Activated CD4-positive, alpha-beta T cell treated with anti-CD3 and anti-CD28 coated beads, Interleukin-2, Interleukin-4, amounts not matched to agents 100 ng/mL and 50 ng/mL, durations not matched to agents 16 hours and 8 hours (primary cell): Measurements from ENCODE around the gene MMP12.
"Not testable (repeated sequence)": the region's sequence is repeated elsewhere in the genome, so short reads cannot be mapped to it uniquely, and the experiment has no call there.

Source experiments
- DNase-seq: peaks from one replicate; pipeline ENCODE4 v3.0.0-alpha.2; 2020; ENCODE audit warnings: low spot score

The MMP12 gene

DNA sequence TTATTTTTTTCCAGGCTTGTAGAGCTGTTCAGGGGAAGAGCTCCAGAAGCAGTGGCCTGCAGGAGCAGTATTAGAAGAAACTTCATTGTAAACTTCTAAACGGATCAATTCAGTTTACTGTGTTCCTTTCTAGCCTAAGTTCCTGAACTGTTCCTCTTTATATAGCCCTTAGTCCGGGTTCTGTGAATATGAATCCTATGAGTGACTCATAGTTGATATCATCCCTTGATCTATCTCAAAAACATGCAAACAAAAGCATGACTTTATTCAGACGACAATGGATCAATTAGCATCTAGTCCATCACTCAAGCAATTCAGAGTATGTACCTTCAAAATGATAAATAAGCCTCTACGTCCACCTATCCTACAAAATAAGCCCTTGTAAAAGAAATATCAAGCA, at the start of gene MMP12:
Gene MMP12 (minus strand): TSS at position 131 of the 400 bp plus-strand sequence. CDS start 45 bp downstream, at position 86.
- DNase-seq: no peak

DNA sequence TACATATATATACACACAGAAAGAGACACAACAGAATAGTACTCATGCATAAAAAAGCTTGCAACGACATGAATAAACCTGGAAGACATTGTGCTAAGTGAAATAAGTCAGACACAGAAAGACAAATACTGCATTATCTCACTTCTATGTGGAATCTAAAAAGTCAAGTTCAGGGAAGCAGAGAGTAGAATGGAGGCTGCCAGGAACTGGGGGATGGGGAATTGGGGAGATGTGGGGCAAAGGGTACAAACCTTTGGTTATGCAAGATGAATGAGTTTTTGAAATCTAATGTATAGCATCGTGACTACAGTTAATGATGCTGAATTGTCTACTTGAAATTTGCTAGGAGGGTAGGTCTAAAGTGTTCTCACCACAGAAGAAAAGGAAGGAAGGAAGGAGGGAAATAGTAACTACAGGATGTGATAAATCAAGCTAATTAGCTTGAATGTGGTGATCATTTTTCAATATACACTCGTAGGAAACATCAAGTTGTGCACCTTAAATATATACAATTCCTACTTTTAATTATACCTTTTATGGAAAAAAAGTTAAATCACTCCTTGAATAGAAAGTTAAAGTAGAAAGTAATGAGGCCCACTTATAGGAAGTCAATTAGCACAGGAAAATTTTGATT, 46.9 kb upstream of the MMP12 start:
- no peak for DNase-seq

DNA sequence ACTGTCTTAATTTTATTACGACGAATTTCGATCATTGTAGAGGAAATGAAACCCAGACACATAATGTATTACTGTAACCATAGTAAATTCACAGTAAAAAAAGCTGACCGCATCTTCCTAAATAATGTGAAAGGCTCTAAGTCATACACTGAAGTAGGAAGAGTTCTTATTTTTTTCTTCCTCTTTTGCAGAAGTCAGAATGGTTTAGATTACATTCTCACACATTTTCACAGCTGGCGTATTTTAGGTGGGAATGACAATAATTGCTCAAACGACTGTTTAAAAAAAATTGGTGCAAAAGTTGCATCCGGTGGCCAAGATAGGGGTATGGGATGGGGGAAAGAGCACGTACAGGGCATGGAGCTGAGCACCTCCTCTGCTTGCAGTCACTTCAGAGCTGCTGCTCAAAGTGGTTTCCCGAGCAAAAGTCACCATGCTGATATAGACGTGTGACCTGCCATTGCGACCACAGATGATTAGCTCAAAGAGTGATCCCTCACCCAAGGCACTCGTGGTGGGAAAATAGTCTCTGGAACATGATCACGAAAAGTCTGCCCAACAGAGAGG, 45.4 kb upstream of the MMP12 start:
- no peak for DNase-seq

DNA sequence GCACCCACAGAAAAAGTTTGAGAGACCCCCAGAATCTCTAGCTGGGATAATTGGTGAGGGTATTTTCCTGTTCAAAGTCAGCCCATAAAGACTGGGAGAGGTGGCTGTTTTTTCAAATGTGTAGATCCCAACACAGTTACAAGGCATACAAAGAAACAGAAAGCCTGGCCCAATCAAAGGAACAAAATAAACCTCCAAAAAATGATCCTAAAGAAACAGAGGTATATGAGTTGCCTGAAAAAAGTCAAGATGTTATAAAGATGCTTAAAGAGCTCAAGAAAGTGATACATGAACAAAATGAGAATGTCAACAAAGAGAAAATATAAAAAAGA, 40.2 kb upstream of the MMP12 start:
- DNase-seq: no peak

DNA sequence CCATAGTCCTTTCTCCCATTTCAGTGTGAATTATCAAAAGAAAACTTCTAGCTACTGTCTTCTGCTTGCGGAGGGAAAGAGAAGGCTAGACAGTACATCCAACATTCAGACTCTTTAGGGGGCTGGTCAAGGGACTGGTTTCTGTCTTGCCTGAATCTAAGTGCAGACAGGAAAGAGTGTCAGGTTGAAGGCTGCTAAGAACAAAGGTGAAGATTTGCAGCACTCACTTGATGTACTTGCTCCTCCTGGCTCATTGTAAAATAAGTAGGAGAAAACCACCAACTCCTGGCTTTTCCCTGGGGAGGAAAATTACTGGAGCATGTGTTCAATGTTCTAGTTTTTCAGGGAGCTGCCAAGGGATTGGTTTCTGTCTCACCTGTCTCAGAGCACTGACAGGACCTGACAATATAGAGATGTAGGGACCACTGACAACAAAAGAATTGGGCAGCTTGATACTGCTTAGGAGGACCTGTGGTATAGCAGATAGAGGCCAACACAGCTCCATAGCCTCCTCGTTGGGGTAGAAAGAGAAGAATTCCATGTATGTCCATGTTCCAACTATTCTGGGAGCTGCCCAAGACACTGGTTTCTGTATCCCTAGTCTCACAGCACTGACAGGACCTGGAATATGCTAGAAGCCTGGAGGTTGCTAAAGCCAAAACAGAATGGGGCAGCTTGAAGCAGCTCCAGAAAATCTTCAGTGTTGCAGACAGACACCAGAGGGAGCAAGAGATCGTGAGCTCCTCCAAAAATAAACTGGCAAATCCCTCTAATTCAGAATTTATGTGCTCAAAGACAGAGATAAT, 39.7 kb upstream of the MMP12 start:
- DNase-seq: peak; percentile 6

DNA sequence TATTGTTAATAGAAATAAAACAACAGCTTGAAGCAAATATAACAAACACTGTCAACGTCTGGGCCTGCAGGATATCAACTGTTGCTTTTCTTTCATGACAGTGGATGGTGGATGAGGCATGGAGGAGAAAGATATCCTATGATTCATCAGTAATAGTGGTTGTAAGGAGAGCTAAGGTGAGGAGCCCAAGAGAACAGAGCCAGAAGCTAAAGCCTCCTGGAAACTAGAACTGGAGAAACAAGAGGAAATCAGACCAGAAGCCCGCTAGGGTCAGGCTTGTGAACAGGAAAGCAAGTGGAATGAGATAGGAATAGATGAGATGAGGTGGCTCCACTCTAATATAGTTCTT, 37.7 kb upstream of the MMP12 start:
- DNase-seq: no peak

DNA sequence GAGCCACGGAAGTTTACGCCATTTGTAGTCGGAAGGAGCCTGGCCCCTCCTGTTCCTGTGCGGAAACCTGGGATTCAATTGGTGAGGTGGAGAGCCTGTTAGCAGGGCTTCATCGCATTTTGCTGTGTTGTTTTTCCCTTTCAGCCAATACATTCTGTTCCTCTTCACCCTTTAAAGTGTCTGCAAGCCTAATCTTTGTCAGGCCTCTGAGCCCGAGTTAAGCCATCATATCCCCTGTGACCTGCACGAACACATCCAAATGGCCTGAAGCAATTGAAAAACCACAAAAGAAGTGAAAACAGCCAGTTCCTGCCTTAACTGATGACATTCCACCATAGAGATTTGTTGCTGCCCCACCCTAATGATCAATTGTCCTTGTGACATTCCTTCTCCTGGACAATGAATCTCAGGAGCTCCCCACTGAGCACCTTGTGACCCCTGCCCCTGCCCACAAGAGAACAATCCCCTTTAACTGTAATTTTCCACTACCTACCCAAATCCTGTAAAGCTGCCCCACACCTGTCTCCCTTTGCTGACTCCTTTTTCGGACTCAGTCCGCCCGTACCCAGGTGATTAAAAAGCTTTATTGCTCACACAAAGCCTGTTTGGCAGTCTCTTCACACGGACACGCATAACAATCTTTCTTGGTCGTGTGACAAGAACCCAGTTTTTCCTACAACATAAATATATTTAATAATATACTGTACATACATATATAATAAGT, 37.1 kb upstream of the MMP12 start:
- DNase-seq: no peak

DNA sequence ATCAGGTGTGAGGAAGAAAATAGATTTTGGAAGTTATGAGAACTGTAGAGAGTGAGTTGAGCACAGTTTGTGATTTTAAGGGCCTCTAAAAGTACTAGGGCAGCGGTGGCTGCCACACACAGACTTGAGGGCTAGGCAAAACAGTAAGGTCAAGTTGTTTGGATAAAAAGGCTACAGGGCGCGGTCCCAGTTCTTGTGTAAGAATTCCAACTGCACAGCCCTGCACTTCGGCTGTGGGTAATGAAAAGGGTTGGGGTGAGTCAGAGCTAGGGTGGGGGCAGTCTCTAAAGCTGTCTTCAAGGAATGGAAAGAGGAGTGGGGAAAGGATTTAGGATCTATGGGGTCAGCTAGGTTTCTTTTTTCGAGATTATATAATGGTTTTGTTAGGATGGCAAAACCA, 31.1 kb upstream of the MMP12 start:
- not testable (repeated sequence) for DNase-seq

DNA sequence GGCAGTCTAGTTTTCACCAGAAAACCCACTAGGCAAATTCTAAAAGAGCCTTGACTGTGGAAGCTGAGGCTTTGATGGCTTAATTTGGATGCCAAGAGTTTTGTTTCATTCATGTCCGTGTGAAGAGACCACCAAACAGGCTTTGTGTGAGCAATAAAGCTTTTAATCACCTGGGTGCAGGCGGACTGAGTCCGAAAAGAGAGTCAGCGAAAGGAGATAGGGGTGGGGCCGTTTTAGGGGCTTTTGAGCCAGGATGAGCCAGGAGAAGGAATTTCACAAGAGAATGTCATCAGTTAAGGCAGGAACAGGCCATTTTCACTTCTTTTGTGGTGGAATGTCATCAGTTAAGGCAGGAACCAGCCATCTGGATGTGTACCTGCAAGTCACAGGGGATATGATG, 29.1 kb upstream of the MMP12 start:
- DNase-seq: not testable (repeated sequence)

DNA sequence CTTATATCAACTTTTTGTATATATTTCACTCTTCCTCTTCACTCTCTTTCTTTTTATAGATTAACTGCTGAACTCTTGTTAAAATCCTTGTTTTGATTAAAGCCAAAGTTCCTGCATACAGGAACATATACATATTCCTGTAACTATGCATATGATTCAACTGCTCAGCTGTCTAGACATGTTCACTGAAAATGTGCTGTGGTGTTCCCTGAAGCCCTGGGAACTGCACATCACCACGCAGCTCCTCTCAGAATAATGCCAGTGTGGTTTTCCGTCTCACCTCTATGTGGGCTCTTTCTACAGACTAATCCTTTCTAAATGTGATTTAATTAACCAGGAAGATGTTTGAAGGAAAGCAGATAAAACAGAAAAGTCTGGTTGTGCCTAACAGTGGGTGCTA, 25.6 kb upstream of the MMP12 start:
- no peak for DNase-seq

DNA sequence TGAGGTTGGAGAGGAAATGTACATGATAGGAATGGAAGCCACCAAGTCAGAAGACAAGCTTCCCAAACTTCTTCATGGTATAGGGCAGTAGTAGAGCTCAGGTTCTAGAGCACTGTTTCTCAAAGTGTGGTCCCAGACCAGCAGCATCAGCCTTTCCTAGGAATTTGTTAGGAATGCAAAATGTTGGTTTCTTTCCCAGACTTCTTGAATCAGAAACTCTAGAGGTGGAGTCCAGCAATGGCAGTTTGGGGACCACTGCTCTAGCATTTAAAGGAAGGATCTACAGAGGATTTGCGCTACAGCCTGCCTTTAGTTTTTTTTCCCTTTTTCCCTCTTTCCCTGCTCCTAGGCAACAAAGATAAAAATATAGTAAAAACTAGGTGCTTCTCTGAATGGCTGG, 17.0 kb upstream of the MMP12 start:
- no peak for DNase-seq

DNA sequence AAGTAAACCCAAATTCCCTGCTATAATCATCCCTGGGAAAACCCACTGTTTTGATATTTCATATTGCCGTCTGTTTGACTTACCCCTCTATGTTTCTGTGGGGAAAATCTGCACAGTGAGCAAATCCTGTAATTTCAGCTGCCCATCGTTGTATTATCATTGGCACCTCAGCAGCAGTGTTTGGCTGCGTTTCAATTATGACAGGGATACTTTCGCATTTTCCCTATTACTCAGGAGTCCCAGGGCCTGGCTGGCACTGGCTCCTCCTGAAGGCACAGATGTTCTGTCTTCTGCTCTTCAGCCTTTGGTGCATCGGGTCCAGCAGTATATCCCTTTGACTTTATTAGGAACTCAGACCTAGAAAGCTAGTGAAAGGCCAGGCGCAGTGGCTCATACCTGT, 12.2 kb upstream of the MMP12 start:
- DNase-seq: no peak

DNA sequence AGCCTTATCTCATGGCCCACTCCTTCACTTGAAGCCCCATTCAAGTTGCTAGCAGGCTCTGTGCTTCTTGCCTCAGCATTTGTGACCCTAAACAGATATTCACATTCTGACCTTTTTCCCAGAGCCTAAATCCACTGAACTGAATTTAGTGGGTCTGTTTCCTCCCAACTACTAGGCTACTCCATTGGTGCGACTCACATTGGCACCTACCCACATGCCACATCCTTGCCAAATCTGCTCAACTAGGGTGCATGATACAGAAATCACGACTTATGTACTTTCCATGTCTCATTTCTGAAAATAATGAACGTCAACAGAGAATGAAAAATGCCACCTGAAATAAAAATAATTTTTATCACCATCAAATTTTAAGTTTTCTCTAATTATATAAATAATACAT, 8.4 kb upstream of the MMP12 start:
- peak; percentile 16 for DNase-seq

DNA sequence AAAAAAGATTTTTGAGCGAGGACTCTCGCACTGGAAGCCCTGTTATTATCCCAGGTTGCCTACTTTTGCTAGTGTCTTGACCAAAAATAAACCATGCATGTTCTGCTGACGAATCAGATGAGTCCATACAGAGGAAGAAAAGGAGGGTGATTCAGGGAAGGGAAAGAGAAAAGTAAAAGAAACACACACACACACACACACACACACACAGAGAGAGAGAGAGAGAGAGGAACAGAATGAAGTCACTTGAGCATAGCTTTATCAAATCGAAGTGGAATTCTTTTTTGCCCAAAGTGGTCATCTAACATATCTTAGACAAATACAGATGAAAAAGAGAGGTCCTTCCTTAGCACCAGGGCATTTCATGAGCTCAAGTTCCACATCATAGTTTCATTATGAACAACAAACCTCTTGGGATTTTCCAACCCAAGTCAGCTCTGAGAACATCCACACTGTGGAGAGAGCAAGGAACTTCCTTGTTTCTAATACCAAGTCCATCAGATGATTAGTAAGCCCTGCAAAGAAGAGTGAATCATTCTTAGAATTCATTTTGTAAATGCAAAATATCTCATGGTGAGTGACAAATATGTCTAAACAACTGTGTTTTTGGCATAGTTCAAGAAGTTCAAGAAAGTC, 7.7 kb upstream of the MMP12 start:
- peak; percentile 24 for DNase-seq

DNA sequence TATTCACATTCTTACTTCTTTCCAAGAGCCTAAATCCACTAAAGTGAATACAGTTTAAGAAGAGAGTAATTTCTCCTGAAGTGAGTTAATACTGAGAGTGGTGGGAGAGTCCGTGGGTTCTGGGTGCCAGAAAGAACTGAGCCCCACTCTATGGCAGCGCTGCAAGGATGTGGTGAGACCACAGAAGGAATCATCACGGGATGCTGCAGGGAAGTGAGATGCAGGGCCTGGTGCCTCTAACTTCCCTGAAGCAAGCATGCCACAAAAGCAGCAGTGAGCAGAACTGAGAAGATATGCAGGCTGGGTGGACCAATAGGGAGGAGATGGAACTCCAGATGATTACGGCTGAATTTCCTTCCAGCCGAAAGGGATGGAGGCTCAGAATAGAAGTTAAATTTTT, 5.0 kb upstream of the MMP12 start:
- no peak for DNase-seq

DNA sequence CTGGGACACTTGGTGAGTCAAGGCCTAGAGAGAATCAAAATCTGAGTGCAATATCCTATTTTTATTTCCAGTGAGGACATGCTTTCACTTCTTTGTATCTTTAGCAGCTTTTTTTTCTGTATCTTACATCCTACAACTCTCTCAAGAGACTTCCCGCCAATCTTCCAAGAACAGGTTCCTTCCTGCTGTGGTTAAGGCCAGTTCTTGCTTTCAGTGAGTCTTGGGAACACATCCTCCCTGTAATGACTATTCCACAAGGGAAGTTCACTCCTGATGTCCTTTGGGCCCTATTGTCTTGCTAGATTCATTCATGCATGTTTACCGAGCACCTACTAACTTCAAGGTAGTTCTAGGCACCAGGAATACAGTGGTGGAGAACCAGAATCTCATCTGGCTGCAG, 3.8 kb upstream of the MMP12 start:
- DNase-seq: no peak

DNA sequence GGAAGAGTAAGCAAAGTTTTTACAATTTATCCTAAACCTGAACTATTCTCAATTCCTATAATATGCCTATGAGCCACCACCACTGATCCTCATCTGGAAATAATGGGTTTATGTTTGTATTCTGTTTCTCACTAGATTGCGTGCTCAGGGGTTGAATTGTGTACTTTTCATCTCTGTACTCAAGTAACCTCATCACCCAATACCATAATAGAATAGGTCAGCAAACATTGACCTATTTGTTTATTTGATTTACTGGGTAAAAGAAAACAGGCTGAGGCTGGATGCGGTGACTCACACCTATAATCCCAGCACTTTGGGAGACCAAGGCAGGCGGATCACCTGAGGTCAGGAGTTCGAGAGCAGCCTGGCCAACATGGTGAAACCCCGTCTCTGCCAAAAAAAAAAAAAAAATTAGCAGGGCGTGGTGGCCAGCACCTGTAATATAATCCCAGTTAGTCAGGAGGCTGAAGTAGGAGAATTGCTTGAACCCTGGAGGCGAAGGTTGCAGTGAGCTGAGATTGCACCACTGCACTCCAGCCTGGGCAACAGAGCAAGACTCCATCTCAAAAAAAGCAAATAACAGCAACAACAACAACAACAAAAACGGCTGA, 5.3 kb downstream of the MMP12 start:
- not testable (repeated sequence) for DNase-seq

DNA sequence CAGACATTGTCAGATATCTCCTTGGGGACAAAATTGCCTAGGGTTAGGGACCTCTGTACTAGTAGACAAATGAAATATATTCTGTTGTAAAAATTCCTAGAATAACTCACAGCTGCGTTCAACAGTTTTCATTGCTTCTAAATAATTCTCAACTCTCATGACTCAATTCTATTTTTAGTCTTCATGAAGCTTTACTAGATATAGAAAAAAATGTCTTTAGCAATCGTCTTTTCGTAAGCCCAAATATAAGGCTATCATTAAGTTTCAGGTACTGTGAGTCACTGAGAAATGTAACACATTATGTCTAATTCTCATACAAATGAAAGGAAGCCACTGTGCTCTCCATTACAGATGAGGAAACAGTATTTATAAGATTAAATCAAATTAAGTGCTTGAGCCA, 6.4 kb downstream of the MMP12 start:
- DNase-seq: no peak

DNA sequence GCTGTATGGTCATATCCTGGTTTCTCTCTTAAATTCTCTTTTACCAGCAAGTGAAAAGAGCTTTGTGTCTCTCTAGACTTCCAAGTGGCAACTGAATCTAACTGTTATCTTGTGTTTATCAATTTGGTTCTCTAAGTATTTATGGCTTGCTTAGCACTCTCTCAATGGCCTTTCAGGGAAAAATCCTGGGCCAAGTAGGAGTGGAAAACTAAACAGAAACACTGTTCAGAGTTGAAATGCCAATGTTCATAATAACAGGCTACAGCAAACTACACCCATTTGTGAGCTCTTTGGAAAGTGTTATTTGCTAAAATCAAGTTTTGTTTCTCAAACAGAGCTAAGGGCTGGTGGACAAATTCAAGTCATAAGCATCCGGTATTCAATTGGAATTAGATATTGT, 10.1 kb downstream of the MMP12 start:
- no peak for DNase-seq

DNA sequence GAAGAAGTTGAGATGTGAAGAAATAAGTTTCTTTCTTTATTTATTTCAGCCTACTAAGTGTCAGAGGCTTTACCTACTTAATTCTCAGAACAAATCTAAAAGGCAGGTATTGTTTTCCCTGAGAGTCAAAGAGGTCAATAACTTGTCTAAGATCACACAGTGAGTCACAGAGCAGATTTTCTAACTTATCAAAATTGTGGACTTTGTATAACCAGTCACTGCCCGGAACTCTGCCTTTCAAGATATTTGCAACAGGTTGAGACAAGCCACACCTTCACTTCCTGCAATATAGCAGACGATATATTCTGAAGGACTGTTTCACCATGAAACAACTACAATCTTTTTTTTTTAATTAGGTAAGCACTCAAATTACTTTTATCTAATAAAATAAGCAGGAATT, 20.8 kb downstream of the MMP12 start:
- DNase-seq: no peak

DNA sequence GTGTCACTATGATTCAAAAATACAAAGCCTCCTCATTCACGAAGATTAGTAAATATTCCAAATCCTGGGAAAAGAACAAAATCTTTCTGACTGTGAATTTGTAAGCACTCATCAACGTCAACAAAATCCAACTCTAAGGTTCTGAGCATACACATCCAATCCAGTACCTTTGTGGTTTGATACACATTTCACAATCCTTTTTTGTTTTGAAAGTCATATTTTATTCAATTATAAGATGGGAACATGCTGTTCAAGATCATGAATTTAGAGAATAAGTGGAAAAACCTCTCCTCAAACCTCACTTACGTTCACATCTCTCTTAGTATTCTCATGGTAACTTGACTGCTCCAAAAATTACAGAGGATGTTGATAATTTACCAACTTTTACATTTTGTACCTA, 21.7 kb downstream of the MMP12 start:
- DNase-seq: no peak
